NB4 (cell line): Measurements from ENCODE around the gene DIPK1C.

Experiments used
- CTCF ChIP-seq: IDR thresholded peaks from one replicate; pipeline ENCODE4 v1.5.1; 2012; ENCODE audit warnings: low read depth, low read length
- POLR2A ChIP-seq: IDR thresholded peaks from 2 replicates; pipeline ENCODE4 v1.6.1; 2011; ENCODE audit warnings: mild to moderate bottlenecking; ENCODE audit not compliant: insufficient read length; ENCODE audit errors: extremely low read depth

DNA sequence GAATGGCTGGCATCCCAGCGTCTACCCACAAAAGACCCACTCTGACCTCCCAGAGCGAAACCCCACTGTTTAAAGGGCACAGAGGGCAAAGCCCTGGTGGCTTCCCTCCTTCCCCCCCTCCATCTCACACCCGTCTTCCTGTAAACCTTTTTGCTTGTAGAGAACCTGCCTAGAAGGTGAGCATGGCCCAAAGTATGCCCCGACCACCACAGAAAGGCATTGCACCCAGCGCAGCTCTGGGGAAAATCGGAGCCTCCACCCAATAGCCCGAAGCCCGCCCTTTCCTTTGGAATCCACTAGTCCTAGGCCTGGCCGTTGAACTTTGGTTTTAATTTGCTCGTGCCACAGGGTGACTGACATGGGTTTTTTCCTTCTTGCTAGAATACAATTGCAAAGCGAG lies 22.6 kb downstream of the DIPK1C start:
- TF ChIP-seq CTCF (no peak), POLR2A (no peak)
